IPS-20b (cell line): ENCODE measurements around the gene TBC1D8.

Experiments
- H3K27ac ChIP-seq: one replicate; pipeline ENCODE4 v1.5.1; 2013; ENCODE audit warnings: low read length
- H3K27me3 ChIP-seq: 2 replicates; pipeline ENCODE4 v1.6.1; 2013; ENCODE audit warnings: mild to moderate bottlenecking, low read length, inconsistent platforms; ENCODE audit not compliant: insufficient read depth
- H3K36me3 ChIP-seq: 2 replicates; pipeline ENCODE4 v1.6.1; 2013; ENCODE audit warnings: low read depth, mild to moderate bottlenecking, inconsistent platforms, low read length, moderate library complexity; ENCODE audit not compliant: insufficient read depth
- H3K4me1 ChIP-seq: 2 replicates; pipeline ENCODE4 v1.6.1; 2013; ENCODE audit warnings: mild to moderate bottlenecking, control low read depth, inconsistent platforms, low read length, moderate library complexity; ENCODE audit not compliant: insufficient read depth
- H3K4me3 ChIP-seq: 2 replicates; pipeline ENCODE4 v1.5.1; 2013; ENCODE audit warnings: mild to moderate bottlenecking, low read length, inconsistent platforms
- H3K9ac ChIP-seq: 2 replicates; pipeline ENCODE4 v1.6.1; 2013; ENCODE audit warnings: low read depth, mild to moderate bottlenecking, inconsistent platforms, low read length, moderate library complexity
- H3K9me3 ChIP-seq: 2 replicates; pipeline ENCODE4 v1.6.1; 2013; ENCODE audit warnings: mild to moderate bottlenecking, low read depth, low read length, inconsistent platforms; ENCODE audit not compliant: insufficient read depth

TBC1D8 gene

DNA sequence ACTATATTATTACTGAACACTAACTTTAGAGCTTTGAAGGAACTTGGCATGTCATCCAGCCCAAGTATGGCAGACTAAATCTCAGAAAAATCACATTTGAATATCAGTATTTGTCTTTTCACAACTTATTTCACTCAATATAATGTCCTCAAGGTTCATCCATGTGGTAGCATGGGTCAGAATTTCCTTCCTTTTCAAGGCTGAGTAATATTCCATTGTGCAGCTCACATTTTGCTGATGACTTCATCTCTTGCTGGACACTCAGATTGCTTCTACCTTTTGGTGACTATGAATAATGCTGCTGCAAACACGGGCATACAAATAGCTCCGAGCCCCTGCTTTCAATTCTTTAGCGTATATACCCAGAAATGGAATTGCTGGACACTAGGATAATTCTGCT lies 102.4 kb downstream of the TBC1D8 start:
- peaks cover 8% of the 10 kb centered on the region; the same call in 1 of the 2 replicates for H3K4me1 ChIP-seq
- H3K4me3 ChIP-seq, result no peak overlapping the region
- no peaks in the 10 kb centered on the region for H3K9me3 ChIP-seq
- no peak overlapping the region for H3K9ac ChIP-seq
- no peak overlapping the region for H3K27ac ChIP-seq
- peaks cover 13% of the 10 kb centered on the region; the same call in 1 of the 2 replicates for H3K36me3 ChIP-seq
- no peaks in the 10 kb centered on the region for H3K27me3 ChIP-seq

DNA sequence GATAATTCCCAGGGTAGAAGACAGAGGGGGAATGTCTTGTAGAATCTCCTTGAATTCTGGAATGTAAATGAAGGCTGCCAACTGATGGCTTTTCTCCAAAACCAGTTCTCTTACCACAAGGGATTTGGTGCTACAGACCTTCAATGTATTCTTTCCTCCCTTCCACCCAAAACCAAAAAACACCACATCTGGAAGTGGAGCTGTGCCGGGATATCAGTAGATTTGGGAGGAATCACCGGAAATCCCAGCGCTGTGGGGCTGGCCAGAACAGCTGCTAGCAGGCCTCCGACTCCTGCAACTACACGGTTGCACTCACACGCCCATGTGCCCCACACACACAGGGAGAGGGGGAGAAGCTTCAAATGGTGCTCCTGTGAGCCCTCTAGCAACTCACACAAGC lies 103.4 kb downstream of the TBC1D8 start:
- Histone ChIP-seq H3K27ac (no peak overlapping the region), H3K9ac (no peak overlapping the region), H3K9me3 (no peaks in the 10 kb centered on the region), H3K4me1 (peaks cover 8% of the 10 kb centered on the region; the same call in 1 of the 2 replicates), H3K36me3 (peaks cover 10% of the 10 kb centered on the region; the same call in 1 of the 2 replicates), H3K27me3 (no peaks in the 10 kb centered on the region), H3K4me3 (no peak overlapping the region)

DNA sequence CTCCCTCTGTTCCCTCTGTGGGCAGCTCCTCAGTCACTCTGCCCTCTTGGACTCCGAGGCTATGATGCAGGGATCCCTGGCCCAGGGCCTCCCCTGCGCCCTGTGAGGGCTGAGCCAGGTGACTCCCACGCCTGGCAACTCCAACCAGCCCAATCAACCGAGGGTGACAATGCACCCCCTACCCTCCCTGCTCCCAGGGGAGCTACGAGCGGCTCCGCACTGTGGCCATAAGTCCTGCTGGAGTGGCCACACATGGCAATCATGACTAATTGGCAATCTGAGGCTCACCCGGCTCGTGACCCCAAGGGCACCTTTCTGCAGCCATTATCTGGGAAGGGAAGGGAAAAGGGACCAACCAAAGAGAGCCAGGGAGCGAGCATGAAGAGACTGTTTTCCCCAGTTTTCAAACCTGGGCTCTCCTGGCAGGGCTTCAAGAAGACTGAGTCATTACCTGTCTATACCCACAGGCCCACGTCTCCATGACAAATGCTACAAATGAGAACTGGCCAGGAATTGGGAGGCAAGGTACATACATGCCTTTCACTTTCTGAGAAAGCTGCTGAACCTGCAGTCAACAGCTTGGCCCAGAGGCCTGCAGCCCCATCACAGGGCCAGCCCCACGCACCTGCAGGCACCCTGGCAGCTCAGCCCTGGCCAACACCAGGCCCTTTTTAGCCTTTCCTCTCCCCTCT lies 104.0 kb downstream of the TBC1D8 start:
- H3K27me3 ChIP-seq, result no peaks in the 10 kb centered on the region
- peaks cover 8% of the 10 kb centered on the region; the same call in 1 of the 2 replicates for H3K4me1 ChIP-seq
- H3K9me3 ChIP-seq, result no peaks in the 10 kb centered on the region
- H3K27ac ChIP-seq, result no peak overlapping the region
- no peak overlapping the region for H3K4me3 ChIP-seq
- no peak overlapping the region for H3K9ac ChIP-seq
- H3K36me3 ChIP-seq, result peaks cover 10% of the 10 kb centered on the region; the same call in 1 of the 2 replicates

DNA sequence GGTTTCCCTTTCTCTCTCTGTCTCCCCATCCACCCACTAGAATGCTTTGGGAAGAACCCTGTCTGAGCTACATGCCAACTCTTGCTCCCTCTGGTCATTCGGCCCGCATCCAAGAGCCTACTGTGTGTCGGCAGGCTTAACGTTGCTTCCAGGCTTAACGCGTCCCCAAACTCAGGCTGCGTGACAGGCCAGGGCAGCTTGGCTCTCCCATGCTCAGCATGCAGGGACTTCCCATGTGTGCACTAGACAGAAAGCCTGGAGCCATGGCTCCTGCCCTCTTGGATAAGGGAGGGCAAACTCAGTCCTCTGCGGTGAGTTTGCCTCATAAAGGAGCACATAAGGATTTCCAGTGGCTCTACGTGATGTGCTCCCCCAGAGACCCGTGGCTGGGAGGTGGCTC lies 105.9 kb downstream of the TBC1D8 start:
- Histone ChIP-seq H3K27ac (no peak overlapping the region), H3K9ac (no peak overlapping the region), H3K4me1 (peaks cover 8% of the 10 kb centered on the region; the same call in 1 of the 2 replicates), H3K9me3 (no peaks in the 10 kb centered on the region), H3K27me3 (no peaks in the 10 kb centered on the region), H3K36me3 (peaks cover 8% of the 10 kb centered on the region; the same call in 1 of the 2 replicates), H3K4me3 (no peak overlapping the region)

DNA sequence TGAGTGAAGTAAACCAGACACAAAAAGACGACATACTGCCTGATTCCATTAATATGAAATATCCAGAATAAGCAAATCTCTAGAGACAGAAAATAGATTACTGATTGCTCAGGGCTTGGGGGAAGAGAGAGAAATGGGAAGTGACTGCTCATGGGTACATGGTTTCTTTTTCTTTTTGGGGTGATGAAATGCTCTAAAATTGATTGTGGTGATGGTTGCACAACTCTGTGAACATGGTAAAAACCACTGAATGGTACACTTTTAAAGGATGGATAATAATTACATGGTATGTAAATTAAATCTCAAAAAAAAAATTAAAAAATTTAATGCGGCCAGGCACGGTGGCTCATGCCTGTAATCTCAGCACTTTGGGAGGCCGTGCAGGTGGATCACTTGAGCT lies 109.8 kb downstream of the TBC1D8 start:
- no peak overlapping the region for H3K27ac ChIP-seq
- H3K4me3 ChIP-seq, result no peak overlapping the region
- H3K9ac ChIP-seq, result no peak overlapping the region
- no peaks in the 10 kb centered on the region for H3K9me3 ChIP-seq
- no peaks in the 10 kb centered on the region for H3K27me3 ChIP-seq
- H3K4me1 ChIP-seq, result no peaks in the 10 kb centered on the region
- H3K36me3 ChIP-seq, result peaks cover 32% of the 10 kb centered on the region

- H3K36me3 ChIP-seq, result peaks cover 37% of the 10 kb centered on the region
- no peaks in the 10 kb centered on the region for H3K4me1 ChIP-seq
- no peaks in the 10 kb centered on the region for H3K27me3 ChIP-seq
- no peaks in the 10 kb centered on the region for H3K9me3 ChIP-seq
- H3K4me3 ChIP-seq, result no peak overlapping the region
- H3K9ac ChIP-seq, result no peak overlapping the region
- no peak overlapping the region for H3K27ac ChIP-seq
These were observed 110.4 kb downstream of the TBC1D8 start for GRCh38 chr2:101040761-101041160.

DNA sequence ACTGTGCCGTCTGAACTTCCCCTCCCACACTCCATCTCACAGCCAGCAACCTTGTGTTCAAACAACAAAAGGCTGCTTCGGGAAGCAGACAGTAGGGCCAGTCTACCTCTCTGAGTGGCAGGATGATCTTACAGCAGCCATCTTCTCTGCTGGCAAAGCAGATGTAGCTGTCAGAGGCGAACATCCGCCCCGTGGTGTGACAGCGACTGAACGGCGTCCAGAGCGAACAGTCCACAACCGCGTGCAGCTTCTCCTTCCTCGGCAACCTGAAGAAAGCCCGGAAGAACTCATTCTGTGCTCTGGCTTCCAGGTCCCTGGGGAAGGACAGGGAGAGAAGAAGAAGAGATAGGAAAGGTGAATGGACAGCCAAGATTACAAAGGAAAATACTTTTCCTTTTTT lies 111.1 kb downstream of the TBC1D8 start:
- no peak overlapping the region for H3K4me3 ChIP-seq
- peaks cover 44% of the 10 kb centered on the region for H3K36me3 ChIP-seq
- H3K4me1 ChIP-seq, result no peaks in the 10 kb centered on the region
- no peak overlapping the region for H3K9ac ChIP-seq
- no peak overlapping the region for H3K27ac ChIP-seq
- H3K9me3 ChIP-seq, result no peaks in the 10 kb centered on the region
- H3K27me3 ChIP-seq, result no peaks in the 10 kb centered on the region

DNA sequence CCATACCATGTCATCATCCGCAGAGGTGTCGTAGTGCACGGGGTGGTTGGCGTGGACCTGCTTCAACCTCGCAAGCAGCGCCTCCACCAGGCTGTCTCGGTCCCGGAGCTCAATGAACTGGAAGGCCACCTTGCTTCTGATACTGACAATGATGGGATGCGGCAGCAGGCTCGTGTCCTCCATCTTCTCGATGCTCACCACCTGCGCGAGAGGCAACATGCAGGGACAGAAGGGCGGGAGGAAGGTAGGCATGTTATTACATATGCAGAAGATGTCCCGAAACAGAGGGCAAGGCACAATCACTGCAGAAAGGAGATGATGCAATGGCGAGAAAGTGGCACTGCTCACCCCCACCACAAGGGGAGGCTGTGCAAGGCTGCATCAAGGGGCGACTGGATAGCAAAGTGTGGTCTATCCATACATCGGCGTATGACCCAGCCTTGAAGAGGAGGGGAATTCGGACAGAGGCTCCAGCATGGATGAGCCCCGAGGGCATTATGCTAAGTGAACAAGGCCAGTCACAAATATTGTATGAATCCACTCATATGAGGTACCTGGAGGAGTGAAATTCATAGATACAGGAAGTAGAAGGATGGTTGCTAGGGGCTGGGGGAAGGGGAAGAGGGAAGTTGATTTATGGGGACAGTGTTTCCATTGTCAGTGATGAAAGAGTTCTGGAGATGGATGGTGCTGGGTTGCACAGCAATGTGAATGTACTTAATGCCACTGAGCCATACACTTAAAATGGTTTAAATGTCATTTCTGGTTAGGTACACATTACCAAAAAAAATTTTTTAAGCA lies 112.5 kb downstream of the TBC1D8 start:
- no peak overlapping the region for H3K27ac ChIP-seq
- H3K9ac ChIP-seq, result no peak overlapping the region
- H3K36me3 ChIP-seq, result peaks cover 51% of the 10 kb centered on the region
- no peak overlapping the region for H3K4me3 ChIP-seq
- H3K9me3 ChIP-seq, result no peaks in the 10 kb centered on the region
- no peaks in the 10 kb centered on the region for H3K4me1 ChIP-seq
- no peaks in the 10 kb centered on the region for H3K27me3 ChIP-seq

GRCh38 chr2:101037161-101037755 lies 113.9 kb downstream of the TBC1D8 start:
- Histone ChIP-seq H3K4me1 (no peaks in the 10 kb centered on the region), H3K27ac (no peak overlapping the region), H3K4me3 (no peak overlapping the region), H3K9me3 (no peaks in the 10 kb centered on the region), H3K9ac (no peak overlapping the region), H3K36me3 (peaks cover 62% of the 10 kb centered on the region), H3K27me3 (no peaks in the 10 kb centered on the region)

GRCh38 chr2:101036562-101036961 lies 114.6 kb downstream of the TBC1D8 start:
- H3K4me1 ChIP-seq, result no peaks in the 10 kb centered on the region

DNA sequence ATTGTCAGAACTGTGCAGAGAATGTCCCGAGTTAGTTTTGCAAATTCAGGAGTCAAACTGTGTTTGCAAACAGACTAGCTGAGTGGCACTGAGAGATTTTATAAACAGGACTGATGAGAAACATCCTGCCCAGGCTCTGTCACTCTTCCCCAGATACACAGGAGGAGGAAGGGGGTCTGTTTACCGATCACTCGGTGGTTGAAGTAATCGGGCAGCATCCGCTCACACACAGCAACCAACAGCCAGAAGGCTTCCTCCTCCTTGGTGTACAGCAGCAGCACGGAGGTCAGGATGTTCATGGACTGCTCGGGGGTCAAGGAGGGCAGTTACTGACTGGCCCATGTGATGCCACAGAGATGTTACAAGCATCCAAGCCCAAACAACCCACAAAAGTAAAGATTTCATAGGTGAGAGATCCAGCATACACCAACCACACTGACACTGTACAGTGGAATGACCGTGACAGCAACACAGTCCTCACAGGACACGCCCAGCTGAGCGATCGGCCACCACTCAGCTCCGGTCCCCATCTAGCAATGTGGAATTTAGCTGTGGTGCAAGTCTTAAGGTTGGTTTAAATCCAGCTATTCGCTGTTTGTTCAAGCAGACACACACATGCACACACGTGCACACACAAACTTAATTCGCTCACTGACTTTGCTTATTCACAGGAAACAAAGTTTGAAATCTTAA lies 119.0 kb downstream of the TBC1D8 start:
- Histone ChIP-seq H3K4me1 (no peaks in the 10 kb centered on the region), H3K27me3 (no peaks in the 10 kb centered on the region), H3K4me3 (no peak overlapping the region), H3K36me3 (peaks cover 47% of the 10 kb centered on the region), H3K9ac (no peak overlapping the region), H3K27ac (no peak overlapping the region), H3K9me3 (no peaks in the 10 kb centered on the region)

More at GRCh38 chr2:101036562-101036961, 114.6 kb downstream of the TBC1D8 start:
- Histone ChIP-seq H3K27me3 (no peaks in the 10 kb centered on the region), H3K36me3 (peaks cover 65% of the 10 kb centered on the region), H3K9ac (no peak overlapping the region), H3K9me3 (no peaks in the 10 kb centered on the region), H3K27ac (no peak overlapping the region), H3K4me3 (no peak overlapping the region)
